ENCODE data around the gene LPCAT1. TPM values are rescaled to one million over a fixed set of nuclear protein-coding genes. Genes with fewer than 3 reads are reported as not detected.

The LPCAT1 gene
- total and polyA plus RNA-seq, 10 of the 15 experiments (the other 5 are each of a cell fraction or from before 2014, with no cell fraction given) = 2.3 to 109 (median 72.7) TPM

DNA sequence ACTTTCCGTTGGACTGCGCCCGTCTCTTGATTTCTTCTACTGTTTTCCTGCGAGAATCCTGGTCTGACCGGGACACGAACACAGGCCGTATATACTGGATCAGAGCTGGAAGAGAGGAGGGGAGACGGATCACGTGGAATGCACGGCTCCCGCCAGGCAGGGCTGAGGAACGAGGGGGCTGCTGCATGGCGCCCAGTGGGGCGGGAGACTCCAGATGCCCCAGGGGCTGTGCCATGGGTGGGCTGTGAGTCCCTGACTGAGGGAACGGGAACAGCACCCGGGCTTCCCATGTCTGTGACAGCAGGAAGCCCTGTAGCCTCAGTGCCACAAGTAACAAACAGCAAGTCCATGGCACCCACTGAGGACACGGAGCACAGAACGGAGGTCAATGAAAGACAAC is 34.0 kb downstream of the LPCAT1 start:
- WGBS (ENCODE audit: insufficient coverage, insufficient replicate concordance, low lambda C conversion rate, missing lambda C conversion rate) = 11% methylated on average over 18 of the region's 18 CpGs
- no peaks in the 10 kb centered on the region for H3K27me3 ChIP-seq (replicated peaks in 1 of 2; ENCODE audit: control insufficient read depth in 2 of 2, insufficient read depth in 2 of 2, low read length in 1 of 2)
- in situ Hi-C loops (cut with MboI) (loop anchor here (5.0 kb wide), 1 partner anchor 308 kb away; the partner anchor contains the start of gene MRPL36), intact Hi-C loops (cut with micrococcal nuclease; ENCODE audit: unreplicated experiment) (loop anchor here (1.0 to 10.0 kb wide), 5 partner anchors 9 to 145 kb away; partner anchors contain the start of genes CLPTM1L and LPCAT1)
- H3K36me3 ChIP-seq (ENCODE audit: control insufficient read depth in 2 of 2, insufficient read depth in 2 of 2, low read length in 1 of 2) = peaks cover 21 to 35% of the 10 kb centered on the region in 2 experiments
- peak overlapping the region; percentile 75 for H3K4me3 ChIP-seq
- CTCF ChIA-PET = interaction anchor here (1.1 to 4.5 kb wide), 7 partner anchors 8 to 154 kb away, joined by 4 to 43 read pairs (median 11); partner anchors contain the start of gene LPCAT1
- ATAC-seq = no peak
- TF ChIP-seq CHD1 (IDR thresholded peaks at IDR 0.05; ENCODE audit: low read depth, low read length) = 0 out of 2 replicates have a peak, but pooled peaks have one; percentile 53
- TF ChIP-seq, protein P1, sequence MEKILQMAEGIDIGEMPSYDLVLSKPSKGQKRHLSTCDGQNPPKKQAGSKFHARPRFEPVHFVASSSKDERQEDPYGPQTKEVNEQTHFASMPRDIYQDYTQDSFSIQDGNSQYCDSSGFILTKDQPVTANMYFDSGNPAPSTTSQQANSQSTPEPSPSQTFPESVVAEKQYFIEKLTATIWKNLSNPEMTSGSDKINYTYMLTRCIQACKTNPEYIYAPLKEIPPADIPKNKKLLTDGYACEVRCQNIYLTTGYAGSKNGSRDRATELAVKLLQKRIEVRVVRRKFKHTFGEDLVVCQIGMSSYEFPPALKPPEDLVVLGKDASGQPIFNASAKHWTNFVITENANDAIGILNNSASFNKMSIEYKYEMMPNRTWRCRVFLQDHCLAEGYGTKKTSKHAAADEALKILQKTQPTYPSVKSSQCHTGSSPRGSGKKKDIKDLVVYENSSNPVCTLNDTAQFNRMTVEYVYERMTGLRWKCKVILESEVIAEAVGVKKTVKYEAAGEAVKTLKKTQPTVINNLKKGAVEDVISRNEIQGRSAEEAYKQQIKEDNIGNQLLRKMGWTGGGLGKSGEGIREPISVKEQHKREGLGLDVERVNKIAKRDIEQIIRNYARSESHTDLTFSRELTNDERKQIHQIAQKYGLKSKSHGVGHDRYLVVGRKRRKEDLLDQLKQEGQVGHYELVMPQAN (conservative IDR thresholded peaks at IDR 0.05) = no peak
- TF ChIP-seq SIN3A (IDR thresholded peaks at IDR 0.05; ENCODE audit: low read depth, low read length) = no peak
- TF ChIP-seq ZNF207 (IDR thresholded peaks at IDR 0.05; ENCODE audit: borderline replicate concordance) = 0 out of 2 replicates have a peak, but pooled peaks have one; percentile 22
- peak; percentile 30; the same call in 1 of the 2 replicates for TF ChIP-seq POLR2A (IDR thresholded peaks at IDR 0.05; ENCODE audit: low read depth, low read length)
- TF ChIP-seq IRF4 (IDR thresholded peaks at IDR 0.05; ENCODE audit: low read depth, low read length) = no peak
- TF ChIP-seq, protein P2, sequence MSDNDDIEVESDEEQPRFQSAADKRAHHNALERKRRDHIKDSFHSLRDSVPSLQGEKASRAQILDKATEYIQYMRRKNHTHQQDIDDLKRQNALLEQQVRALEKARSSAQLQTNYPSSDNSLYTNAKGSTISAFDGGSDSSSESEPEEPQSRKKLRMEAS (IDR thresholded peaks at IDR 0.05; ENCODE audit: low read depth, low read length) = peak; percentile 41; the same call in 1 of the 2 replicates
- no peak for TF ChIP-seq CEBPZ (IDR thresholded peaks at IDR 0.05; ENCODE audit: low read depth, low read length)
- TF ChIP-seq CBFB (IDR thresholded peaks at IDR 0.05; ENCODE audit: low read depth) = no peak
- TF ChIP-seq BHLHE40 (IDR thresholded peaks at IDR 0.05; ENCODE audit: borderline replicate concordance in 1 of 2, low read depth in 2 of 2, low read length in 1 of 2) = peak in 1 of 2 experiments; percentile 19; a peak in 1 of 4 replicates
- no peak for TF ChIP-seq PAX5 (IDR thresholded peaks at IDR 0.05; ENCODE audit: borderline replicate concordance, low read depth, low read length)
- TF ChIP-seq LARP7 (IDR thresholded peaks at IDR 0.05) = 0 out of 2 replicates have a peak, but pooled peaks have one; percentile 13
- TF ChIP-seq YBX1 (IDR thresholded peaks at IDR 0.05) = no peak
- no peak for TF ChIP-seq SPI1 (IDR thresholded peaks at IDR 0.05; ENCODE audit: borderline replicate concordance, insufficient read depth, low read depth, low read length)
- no peak for TF ChIP-seq EED (IDR thresholded peaks at IDR 0.05; ENCODE audit: low read depth)
- RAD21 ChIA-PET (ENCODE audit: unreplicated experiment) = interaction anchor here (0.7 to 4.3 kb wide), 6 partner anchors 9 to 111 kb away, joined by 3 to 36 read pairs (median 9); no protein-coding TSS in a partner anchor
- H3K79me2 ChIP-seq (ENCODE audit: control insufficient read depth, insufficient read depth, low read length) = peaks cover 89% of the 10 kb centered on the region
- H3K4me2 ChIP-seq (ENCODE audit: control insufficient read depth, insufficient read depth) = peak overlapping the region; percentile 95
- no peaks in the 10 kb centered on the region for H3K9me3 ChIP-seq (replicated peaks; ENCODE audit: control insufficient read depth, insufficient read depth, low read length)
- POLR2A ChIA-PET = interaction anchor here (0.7 to 10.2 kb wide), 6 partner anchors 8 to 34 kb away, joined by 3 to 108 read pairs (median 14); partner anchors contain the start of gene LPCAT1
- peak overlapping the region; percentile 90 for H3K9ac ChIP-seq (ENCODE audit: control insufficient read depth, insufficient read depth, low read length)
- H4K20me1 ChIP-seq (ENCODE audit: control insufficient read depth, insufficient read depth) = no peaks in the 10 kb centered on the region
- TSS peak; percentile 71 for BruUV-seq (replicated peaks)
- FAIRE-seq = no peak
- H3K4me1 ChIP-seq (ENCODE audit: control insufficient read depth, insufficient read depth, low read length) = peaks cover 84% of the 10 kb centered on the region
- H3K27ac ChIP-seq (ENCODE audit: control insufficient read depth, insufficient read depth) = peak overlapping the region; percentile 98
- H2AFZ ChIP-seq (ENCODE audit: control insufficient read depth, low read depth, low read length) = no peak overlapping the region
- SMC1A ChIA-PET (ENCODE audit: uncharacterized antibody, unreplicated experiment) = interaction anchor here (1.0 to 9.4 kb wide), 5 partner anchors 8 to 47 kb away, joined by 4 to 93 read pairs (median 16); no protein-coding TSS in a partner anchor
- no peak for DNase-seq (ENCODE audit: low read depth, low spot score)
